MM.1S (cell line): Measurements from ENCODE around the gene PDAP1.
A peak's percentile ranks its signal among the peaks of the same experiment; 100 is the strongest.

Experiments
- DNase-seq: peaks from one replicate; pipeline ENCODE4 v3.0.0-alpha.2; 2015
- H2AFZ ChIP-seq: fragments of 300-600 bp; sonication (generic); 2 replicates; pipeline ENCODE4 v1.6.0; 2016; ENCODE audit warnings: antibody characterized with exemption, low read length
- H3F3A ChIP-seq: fragments of 300-600 bp; sonication (generic); 2 replicates; pipeline ENCODE4 v1.6.1; 2016; ENCODE audit warnings: mild to moderate bottlenecking, antibody characterized with exemption, low read length, moderate library complexity, mixed read lengths; ENCODE audit not compliant: insufficient read depth
- H3K27ac ChIP-seq: fragments of 300-600 bp; sonication (generic); 2 replicates; pipeline ENCODE4 v1.5.1; 2016; ENCODE audit warnings: mild to moderate bottlenecking, low read length
- H3K27me3 ChIP-seq: fragments of 300-600 bp; sonication (generic); replicated peaks from 2 replicates; pipeline ENCODE4 v1.6.0; 2016; ENCODE audit warnings: low read length; ENCODE audit not compliant: insufficient read depth
- H3K36me3 ChIP-seq: fragments of 300-600 bp; sonication (generic); replicated peaks from 2 replicates; pipeline ENCODE4 v1.6.1; 2016; ENCODE audit warnings: mild to moderate bottlenecking, low read length, mixed read lengths; ENCODE audit not compliant: insufficient read depth
- H3K4me1 ChIP-seq: fragments of 300-600 bp; sonication (generic); 2 replicates; pipeline ENCODE4 v1.6.1; 2016; ENCODE audit warnings: low read length, mixed read lengths
- H3K4me2 ChIP-seq: fragments of 300-600 bp; sonication (generic); 2 replicates; pipeline ENCODE4 v1.6.0; 2016; ENCODE audit warnings: low read depth, low read length
- H3K4me3 ChIP-seq: fragments of 300-600 bp; sonication (generic); 2 replicates; pipeline ENCODE4 v1.5.1; 2016; ENCODE audit warnings: low read length, mixed read lengths
- H3K79me2 ChIP-seq: fragments of 300-600 bp; sonication (generic); 2 replicates; pipeline ENCODE4 v1.6.1; 2016; ENCODE audit warnings: mixed run types, low read length, mixed read lengths
- H3K9ac ChIP-seq: fragments of 300-600 bp; sonication (generic); 2 replicates; pipeline ENCODE4 v1.6.1; 2016; ENCODE audit warnings: low read length, mixed read lengths
- H3K9me2 ChIP-seq: fragments of 300-600 bp; sonication (generic); replicated peaks from 2 replicates; pipeline ENCODE4 v1.6.1; 2016; ENCODE audit warnings: mild to moderate bottlenecking, low read length, mixed read lengths; ENCODE audit not compliant: insufficient read depth
- H3K9me3 ChIP-seq: fragments of 300-600 bp; sonication (generic); replicated peaks from 2 replicates; pipeline ENCODE4 v1.6.1; 2016; ENCODE audit warnings: mild to moderate bottlenecking, low read length, mixed read lengths; ENCODE audit not compliant: insufficient read depth
- H4K20me1 ChIP-seq: fragments of 300-600 bp; sonication (generic); 2 replicates; pipeline ENCODE4 v1.6.1; 2016; ENCODE audit warnings: mild to moderate bottlenecking, low read length, moderate library complexity, mixed read lengths; ENCODE audit not compliant: insufficient read depth
- EZH2 ChIP-seq: fragments of 300-600 bp; sonication (generic); optimal IDR thresholded peaks from 2 replicates; pipeline ENCODE3; 2017; ENCODE audit warnings: low read depth, mild to moderate bottlenecking, antibody characterized with exemption, low read length, mixed read lengths
- EZH2phosphoT487 ChIP-seq: fragments of 300-600 bp; sonication (generic); IDR thresholded peaks from 2 replicates; pipeline ENCODE4 v1.6.1; 2018; ENCODE audit warnings: antibody characterized with exemption, low read length
- TF ChIP-seq, protein P1 (sequence below): fragments of 300-600 bp; sonication (generic); IDR thresholded peaks from 2 replicates; pipeline ENCODE4 v1.5.1; 2016; ENCODE audit warnings: antibody characterized with exemption, low read length, mixed read lengths

The PDAP1 gene

DNA sequence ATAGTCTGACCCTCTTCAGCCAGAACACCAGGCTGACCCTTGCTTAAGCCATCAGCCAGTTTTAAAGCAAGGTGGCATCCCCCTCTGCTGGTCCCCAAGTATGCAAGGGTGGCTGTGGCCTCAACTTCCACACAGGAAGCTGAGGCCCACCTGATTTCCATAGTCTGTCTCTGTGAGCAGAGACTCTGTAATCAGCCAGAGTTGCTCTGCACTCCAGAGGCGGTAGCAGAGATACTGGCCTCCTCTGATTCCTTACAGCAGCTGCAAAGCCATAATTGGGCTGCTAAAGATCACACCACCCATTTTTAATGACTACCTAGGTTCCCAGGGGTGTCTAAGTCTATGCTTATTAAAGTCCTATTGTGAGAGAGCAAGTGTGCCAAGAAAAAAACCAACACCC is 1.8 kb downstream of the PDAP1 start:
- H2AFZ ChIP-seq: no peak overlapping the region
- no peak for TF ChIP-seq EZH2phosphoT487
- TF ChIP-seq, protein P1, sequence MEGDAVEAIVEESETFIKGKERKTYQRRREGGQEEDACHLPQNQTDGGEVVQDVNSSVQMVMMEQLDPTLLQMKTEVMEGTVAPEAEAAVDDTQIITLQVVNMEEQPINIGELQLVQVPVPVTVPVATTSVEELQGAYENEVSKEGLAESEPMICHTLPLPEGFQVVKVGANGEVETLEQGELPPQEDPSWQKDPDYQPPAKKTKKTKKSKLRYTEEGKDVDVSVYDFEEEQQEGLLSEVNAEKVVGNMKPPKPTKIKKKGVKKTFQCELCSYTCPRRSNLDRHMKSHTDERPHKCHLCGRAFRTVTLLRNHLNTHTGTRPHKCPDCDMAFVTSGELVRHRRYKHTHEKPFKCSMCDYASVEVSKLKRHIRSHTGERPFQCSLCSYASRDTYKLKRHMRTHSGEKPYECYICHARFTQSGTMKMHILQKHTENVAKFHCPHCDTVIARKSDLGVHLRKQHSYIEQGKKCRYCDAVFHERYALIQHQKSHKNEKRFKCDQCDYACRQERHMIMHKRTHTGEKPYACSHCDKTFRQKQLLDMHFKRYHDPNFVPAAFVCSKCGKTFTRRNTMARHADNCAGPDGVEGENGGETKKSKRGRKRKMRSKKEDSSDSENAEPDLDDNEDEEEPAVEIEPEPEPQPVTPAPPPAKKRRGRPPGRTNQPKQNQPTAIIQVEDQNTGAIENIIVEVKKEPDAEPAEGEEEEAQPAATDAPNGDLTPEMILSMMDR: no peak
- TF ChIP-seq EZH2: no peak
- DNase-seq: no peak
- peak overlapping the region; percentile 92; the same call in 1 of the 2 replicates for H3K9ac ChIP-seq
- no peaks in the 10 kb centered on the region for H3K9me2 ChIP-seq
- H3K4me2 ChIP-seq: peak overlapping the region; percentile 91; the same call in 1 of the 2 replicates
- H3K27ac ChIP-seq: no peak overlapping the region
- H3K36me3 ChIP-seq: no peaks in the 10 kb centered on the region
- no peak overlapping the region for H3K4me3 ChIP-seq
- no peaks in the 10 kb centered on the region for H3K9me3 ChIP-seq
- H3K27me3 ChIP-seq: no peaks in the 10 kb centered on the region
- peaks cover 11% of the 10 kb centered on the region for H3K4me1 ChIP-seq
- no peaks in the 10 kb centered on the region; the same call in 1 of the 2 replicates for H4K20me1 ChIP-seq
- H3F3A ChIP-seq: 0 out of 2 replicates have a peak, but pooled peaks cover 4% of the 10 kb centered on the region
- H3K79me2 ChIP-seq: peaks cover 83% of the 10 kb centered on the region

DNA sequence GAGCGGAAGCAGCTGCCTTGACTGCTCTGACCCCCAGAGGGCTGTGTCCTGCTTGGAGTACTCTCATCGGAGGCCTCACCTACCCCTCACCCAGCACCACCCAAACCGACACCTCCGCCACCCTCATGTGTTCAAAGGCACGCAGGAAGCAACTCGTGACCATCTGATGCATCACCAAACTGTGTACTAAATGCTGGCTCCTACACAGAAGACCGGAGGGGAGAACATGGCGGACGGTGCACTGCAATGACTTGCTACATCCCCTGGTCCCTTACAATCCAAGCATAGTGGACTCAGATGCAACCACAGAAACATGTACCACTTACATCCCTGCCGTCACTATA is 3.4 kb downstream of the PDAP1 start:
- no peak for DNase-seq
- Histone ChIP-seq H3K36me3 (no peaks in the 10 kb centered on the region), H3K4me3 (no peak overlapping the region), H3K27ac (no peak overlapping the region), H3K4me2 (no peak overlapping the region), H3K27me3 (no peaks in the 10 kb centered on the region), H4K20me1 (no peaks in the 10 kb centered on the region; the same call in 1 of the 2 replicates), H3K79me2 (peaks cover 68% of the 10 kb centered on the region), H3F3A (0 out of 2 replicates have a peak, but pooled peaks cover 4% of the 10 kb centered on the region), H2AFZ (no peak overlapping the region), H3K4me1 (peaks cover 11% of the 10 kb centered on the region), H3K9ac (no peak overlapping the region), H3K9me3 (no peaks in the 10 kb centered on the region), H3K9me2 (no peaks in the 10 kb centered on the region)
- no peak for TF ChIP-seq EZH2phosphoT487
- TF ChIP-seq, protein P1: no peak

DNA sequence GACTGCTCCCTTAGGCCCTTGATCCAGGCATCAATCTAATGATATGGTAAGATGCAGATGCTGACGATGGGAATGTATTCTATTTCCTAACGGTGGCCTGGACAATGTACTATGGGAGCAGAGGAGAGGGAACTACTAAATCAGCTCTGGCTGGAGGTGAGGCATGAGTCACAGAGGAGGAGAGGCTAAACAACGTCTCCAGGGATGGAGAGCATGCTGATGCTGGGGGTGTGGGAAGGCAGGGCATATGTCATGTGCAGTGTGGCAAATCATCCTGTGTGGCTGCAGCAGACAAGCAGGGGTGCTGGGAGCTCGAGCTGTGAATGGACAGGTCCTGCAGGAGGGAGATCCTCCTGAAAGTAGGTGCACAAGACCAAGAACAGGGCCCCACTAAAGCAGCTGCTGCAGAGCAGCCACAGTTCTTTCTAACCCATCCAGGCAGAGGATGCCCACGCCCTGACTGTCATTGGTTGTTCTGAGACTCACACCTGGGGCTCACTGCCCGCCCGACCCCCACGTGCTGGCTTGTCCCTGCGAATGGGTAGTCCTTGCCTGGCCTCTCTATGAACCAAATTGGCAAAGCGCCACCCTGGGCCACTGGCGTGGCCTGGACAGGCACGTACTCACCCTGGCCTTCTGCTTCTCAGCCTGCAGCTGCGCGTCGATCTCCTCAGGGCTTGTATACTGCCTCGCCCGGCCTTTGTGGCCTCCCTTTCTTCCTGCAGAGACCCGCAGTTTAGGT is 4.0 kb downstream of the PDAP1 start:
- no peak overlapping the region for H2AFZ ChIP-seq
- no peak overlapping the region for H3K9ac ChIP-seq
- peaks cover 62% of the 10 kb centered on the region for H3K79me2 ChIP-seq
- 0 out of 2 replicates have a peak, but pooled peaks cover 2% of the 10 kb centered on the region for H3F3A ChIP-seq
- H3K4me1 ChIP-seq: peaks cover 11% of the 10 kb centered on the region
- H3K4me3 ChIP-seq: no peak overlapping the region
- H3K9me3 ChIP-seq: no peaks in the 10 kb centered on the region
- no peaks in the 10 kb centered on the region for H3K36me3 ChIP-seq
- H4K20me1 ChIP-seq: no peaks in the 10 kb centered on the region; the same call in 1 of the 2 replicates
- no peaks in the 10 kb centered on the region for H3K27me3 ChIP-seq
- TF ChIP-seq EZH2 (no peak), EZH2phosphoT487 (no peak)
- TF ChIP-seq, protein P1: no peak
- DNase-seq: no peak
- no peaks in the 10 kb centered on the region for H3K9me2 ChIP-seq
- H3K27ac ChIP-seq: no peak overlapping the region
- H3K4me2 ChIP-seq: no peak overlapping the region
